NCI-H128 (cell line): ENCODE measurements around the gene TNFRSF12A.
A peak's percentile ranks its signal among the peaks of the same experiment; 100 is the strongest.

Experiments
- DNase-seq: peaks from one replicate; lab custom pipeline; 2025; ENCODE audit not compliant: unreplicated experiment; lab: John Stamatoyannopoulos, UW

TNFRSF12A gene

GRCh38 chr16:3010510-3010909 is 9.7 kb upstream of the TNFRSF12A start:
- DNase-seq, result no peak

DNA sequence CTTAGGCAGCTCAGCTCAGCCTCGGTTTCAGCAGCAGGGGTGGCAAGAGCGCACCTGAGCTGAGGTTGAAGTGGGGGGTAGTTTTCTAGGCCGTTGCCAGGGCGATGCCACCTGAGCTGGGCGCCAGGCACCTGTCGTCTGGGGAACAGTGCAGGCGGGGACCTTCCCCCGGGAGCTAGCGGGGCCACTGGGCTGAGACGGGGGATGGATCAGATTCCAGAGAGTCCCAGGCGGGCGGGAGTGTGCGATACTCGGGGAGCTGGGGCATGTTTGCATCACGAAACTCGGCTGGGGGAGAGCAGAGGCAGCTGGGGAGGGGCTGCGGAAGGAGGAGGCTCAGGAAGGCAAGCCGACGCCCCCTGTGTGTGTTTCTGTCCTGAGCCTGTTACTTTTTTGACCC is 7.9 kb upstream of the TNFRSF12A start:
- DNase-seq, result peak; percentile 63

- no peak for DNase-seq
Observed at GRCh38 chr16:3012828-3013420, 7.2 kb upstream of the TNFRSF12A start, which contains the start of gene CLDN9. Gene CLDN9, plus strand, starts transcription at chr16:3012923. Its CDS starts 440 bp downstream, at chr16:3013363.

GRCh38 chr16:3013491-3013951 is 6.6 kb upstream of the TNFRSF12A start:
- DNase-seq, result no peak

DNA sequence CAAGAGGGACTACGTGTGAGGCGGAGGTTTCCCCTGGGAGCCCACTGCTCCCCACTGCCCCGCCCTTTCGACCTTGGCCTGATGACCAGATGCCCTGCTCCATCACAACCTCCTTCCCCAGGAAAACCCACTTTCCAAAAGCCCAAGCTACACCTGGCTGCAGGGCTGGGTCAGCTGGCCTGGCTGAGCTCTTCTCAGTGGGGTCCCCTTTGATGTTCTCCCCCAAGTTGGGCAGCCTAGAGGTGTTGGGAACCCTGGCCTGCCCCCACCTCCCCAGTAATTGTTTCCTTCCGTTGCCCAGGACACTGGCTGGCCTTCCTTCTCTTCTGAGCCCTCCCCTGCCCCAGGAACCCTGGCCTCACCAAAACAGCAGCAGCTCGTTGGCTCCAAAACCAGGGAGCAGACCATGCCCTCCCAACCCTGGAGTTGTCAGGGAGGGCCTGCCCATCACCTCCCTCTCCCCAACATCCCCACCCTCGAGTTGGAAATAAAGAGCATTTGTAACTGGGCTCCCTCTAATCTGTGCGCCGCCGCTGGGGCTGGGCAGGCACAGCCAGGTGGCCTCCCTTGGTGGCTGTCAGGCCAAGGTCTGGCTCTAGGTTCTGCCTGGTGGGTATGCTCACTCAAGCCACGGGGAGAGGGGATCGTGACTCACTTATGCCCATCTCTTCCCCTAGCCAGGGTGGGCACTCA is 6.0 kb upstream of the TNFRSF12A start:
- no peak for DNase-seq

DNA sequence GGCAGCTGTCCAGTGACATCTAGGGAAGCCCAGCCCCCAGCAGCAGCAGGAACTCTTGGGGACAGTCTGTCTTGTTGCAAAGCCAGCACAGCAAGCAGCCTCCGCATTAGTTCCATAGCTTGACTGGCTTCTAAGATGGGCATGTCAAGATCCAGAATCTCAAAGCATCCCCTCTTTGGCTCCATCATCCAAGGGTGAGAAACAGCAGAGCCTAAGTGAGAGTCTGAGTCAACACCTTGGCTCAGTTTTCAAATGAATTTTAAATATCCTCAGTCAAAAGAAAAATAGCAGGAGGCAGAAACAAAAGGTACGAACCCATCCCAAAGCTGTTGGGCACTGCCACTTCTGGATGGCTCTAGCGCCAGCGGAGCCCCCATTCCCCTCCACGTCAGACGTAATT is 5.2 kb upstream of the TNFRSF12A start:
- DNase-seq, result no peak

DNA sequence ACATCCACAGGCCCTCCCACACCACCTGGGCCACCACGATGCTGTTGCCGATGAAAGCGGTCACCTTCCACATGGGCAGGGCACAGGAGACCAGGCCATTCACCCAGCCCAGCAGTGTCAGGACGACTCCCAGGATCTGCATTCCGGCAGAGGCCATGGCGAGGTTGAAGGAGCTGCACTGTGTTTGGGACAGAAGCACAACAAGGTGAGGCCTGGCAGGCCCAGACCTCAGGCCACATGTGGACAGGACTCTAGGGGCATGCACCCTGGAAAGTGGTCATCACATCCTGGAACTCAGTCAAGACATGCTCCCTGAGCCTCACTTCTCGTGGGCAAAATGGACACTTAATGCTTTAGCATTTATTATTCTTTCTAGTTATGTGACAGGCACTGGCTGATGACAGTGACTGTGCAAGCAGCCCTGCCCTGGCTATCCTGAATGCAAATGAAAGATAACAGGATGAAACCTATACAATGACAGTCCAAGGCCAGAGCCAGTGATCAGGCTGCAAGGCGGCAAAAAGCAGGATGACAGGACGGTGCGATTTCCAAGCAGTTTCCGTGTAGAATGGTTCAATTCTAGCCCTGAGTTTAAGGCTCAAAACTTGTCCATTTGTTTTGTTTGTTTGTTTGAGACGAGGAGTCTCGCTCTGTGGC is 4.2 kb upstream of the TNFRSF12A start:
- DNase-seq, result no peak

GRCh38 chr16:3017344-3017743 is 2.8 kb upstream of the TNFRSF12A start:
- no peak for DNase-seq

GRCh38 chr16:3017794-3018506 is 2.2 kb upstream of the TNFRSF12A start, which contains the start of gene CLDN6:
Gene CLDN6, minus strand, starts transcription at chr16:3018183. Its CDS starts 2,162 bp downstream, at chr16:3016021.
- DNase-seq, result no peak

- DNase-seq, result no peak
Observed at GRCh38 chr16:3019594-3020246, 448 bp upstream of the TNFRSF12A start.

DNA sequence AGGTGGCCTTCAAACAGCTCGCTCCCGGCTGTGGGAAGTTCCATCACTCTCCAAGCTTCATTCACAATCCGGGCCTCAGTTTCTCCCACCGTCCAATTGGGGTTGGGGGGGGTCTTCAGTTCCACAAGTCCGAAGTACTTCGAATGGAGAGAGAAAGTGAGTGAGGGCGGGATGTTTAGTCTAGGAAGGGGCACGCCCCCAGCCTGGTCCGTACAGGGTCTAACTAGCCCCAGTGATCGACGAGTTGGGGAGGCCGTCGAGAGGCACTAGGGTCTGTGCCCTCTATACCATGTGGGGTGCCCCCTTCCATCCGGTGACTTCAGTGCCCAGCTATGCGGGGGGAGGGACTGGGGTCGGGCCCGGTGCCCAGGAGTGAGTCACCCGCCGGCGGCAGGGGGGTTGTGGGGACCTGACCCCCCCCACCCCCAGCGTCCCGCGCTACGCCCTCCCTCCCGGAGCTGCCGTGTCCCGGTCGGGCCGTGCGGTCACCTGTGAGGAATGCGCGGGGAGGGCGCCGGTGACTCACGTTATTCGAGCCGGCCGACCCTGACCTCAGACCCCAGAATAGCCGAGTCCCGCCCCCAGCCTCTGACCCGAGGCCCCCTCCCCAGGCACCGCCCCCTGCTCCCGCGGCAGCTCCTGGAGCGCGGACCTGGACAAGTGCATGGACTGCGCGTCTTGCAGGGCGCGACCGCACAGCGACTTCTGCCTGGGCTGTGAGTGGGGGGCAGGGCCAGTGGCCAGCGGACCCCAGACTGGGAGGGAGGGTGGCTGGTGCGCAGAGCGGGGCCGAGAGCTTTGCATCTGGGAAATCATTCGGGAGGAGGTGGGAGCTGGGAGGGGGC is 658 bp downstream of the TNFRSF12A start:
- DNase-seq, result no peak

GRCh38 chr16:3021449-3022207 is 1.5 kb downstream of the TNFRSF12A start:
- no peak for DNase-seq

DNA sequence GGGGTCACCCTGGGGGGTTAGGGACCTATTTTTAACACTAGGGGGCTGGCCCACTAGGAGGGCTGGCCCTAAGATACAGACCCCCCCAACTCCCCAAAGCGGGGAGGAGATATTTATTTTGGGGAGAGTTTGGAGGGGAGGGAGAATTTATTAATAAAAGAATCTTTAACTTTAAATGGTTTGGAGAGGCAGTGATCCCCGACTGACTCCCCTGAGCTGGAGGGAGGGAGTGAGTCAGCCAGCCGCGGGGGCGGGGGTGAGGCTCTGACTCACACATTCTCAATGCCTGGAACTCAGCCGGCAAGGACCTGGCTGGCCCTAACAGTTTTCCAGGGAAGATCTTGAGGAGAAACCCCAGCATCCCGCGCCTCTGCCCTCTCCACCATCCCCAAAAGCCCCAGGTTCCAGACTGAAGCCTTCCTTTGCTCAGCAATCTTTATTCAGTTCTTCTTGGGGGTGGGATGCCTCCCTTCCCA is 2.1 kb downstream of the TNFRSF12A start:
- no peak for DNase-seq

DNA sequence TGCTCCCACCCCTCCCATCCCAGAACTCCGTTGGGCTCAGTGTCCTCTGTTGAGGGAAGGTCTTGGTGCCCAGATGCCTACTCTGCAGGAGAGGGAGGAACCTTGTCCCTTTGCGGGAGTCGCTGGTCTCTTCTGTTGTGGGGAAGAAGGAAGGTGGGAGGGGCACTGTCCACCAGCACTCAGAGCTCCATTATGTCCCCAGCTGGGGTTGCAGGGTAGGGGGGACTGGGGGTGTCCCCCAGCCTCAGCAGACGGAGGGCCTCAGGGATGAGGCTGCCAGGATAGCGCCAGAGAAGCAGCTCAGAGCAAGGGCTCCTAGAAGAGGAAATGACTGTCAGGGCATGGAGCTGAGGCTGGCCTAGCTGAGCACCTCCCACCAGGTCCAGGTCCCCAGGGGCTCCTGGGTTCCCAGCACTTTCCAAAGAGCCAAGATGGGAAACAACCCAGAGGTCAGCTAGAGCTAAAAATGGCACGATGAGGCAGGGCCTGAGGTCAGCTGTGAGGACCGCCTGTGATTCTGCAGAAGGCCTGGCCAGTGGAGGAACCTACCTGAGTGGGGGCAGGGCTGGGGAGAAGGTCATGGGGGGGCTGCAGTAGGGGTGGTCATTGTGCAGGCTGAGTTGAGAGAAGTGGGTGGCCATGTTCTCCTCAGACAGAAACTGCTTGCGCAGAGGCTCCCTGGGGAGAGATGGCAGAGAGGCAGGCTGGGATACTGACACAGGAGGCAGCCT is 2.7 kb downstream of the TNFRSF12A start:
- no peak for DNase-seq

- no peak for DNase-seq
Observed at GRCh38 chr16:3023415-3023668, 3.2 kb downstream of the TNFRSF12A start.

GRCh38 chr16:3023669-3024478 is 3.7 kb downstream of the TNFRSF12A start, which contains the start of the genes HCFC1R1 and THOC6:
Gene HCFC1R1, minus strand, starts transcription at chr16:3023942. Its CDS starts 1 bp downstream, at chr16:3023941.
Gene THOC6, plus strand, starts transcription at chr16:3024035. Its CDS starts 292 bp downstream, at chr16:3024327.
- peak; percentile 81 for DNase-seq
